K562 (cell line): Measurements from ENCODE around the gene GLIS1. TPM values are rescaled to one million over a fixed set of nuclear protein-coding genes. Genes with fewer than 3 reads are reported as not detected.

Experiments
- ATAC-seq: fragments of 200-7000 bp; cut with Tn5 transposase; 3 replicates; pipeline ENCODE4 v1.9.1; 2020; ENCODE audit warnings: moderate library complexity
- BruUV-seq: library from RNA; stranded (reverse); fragments of 400-500 nt; replicated peaks from 2 replicates; lab custom pipeline; 2021; lab: Mats Ljungman, UMichigan
- CTCF ChIA-PET: fragments of 300-600 bp; formaldehyde crosslinking; extraction: SDS; loops from one replicate; lab custom pipeline; 2021; ENCODE audit warnings: low intra/inter-chr PET ratio; lab: Yijun Ruan, JAX
- POLR2A ChIA-PET: fragments of 300-600, 350-650 bp; sonication (Branson Sonifier 250); formaldehyde crosslinking; extraction: SDS; loops from one replicate; lab custom pipeline; 2021; ENCODE audit warnings: antibody characterized with exemption, inconsistent platforms; lab: Yijun Ruan, JAX
- DNase-seq, 4 experiments: peaks; one replicate each; pipeline versions ENCODE4 v3.0.0 to v3.0.0-alpha.2; 2011 to 2018; ENCODE audit warnings: low spot score in 3 of 4, mixed read lengths in 3 of 4; ENCODE audit errors: extremely low read depth in 1 of 4
- FAIRE-seq: peaks from 2 replicates; lab custom pipeline; 2011; peaks lifted over from hg19 to GRCh38; lab: Jason Lieb, UNC
- H2AFZ ChIP-seq: 2 replicates; pipeline ENCODE4 v1.6.0; 2011; ENCODE audit warnings: low read depth, low read length, control low read depth, inconsistent platforms
- H3K27ac ChIP-seq: fragments of 200-600 bp; 3 replicates; pipeline ENCODE4 v1.8.0; 2011; ENCODE audit warnings: low read depth, mild to moderate bottlenecking, control low read depth, inconsistent platforms, low read length, moderate library complexity, mixed read lengths; ENCODE audit errors: extremely low read depth
- H3K27me3 ChIP-seq, 2 experiments: fragments of 300-600 bp in 1 of 2; 2 replicates in 1 of 2; 3 replicates in 1 of 2; pipeline versions ENCODE4 v1.6.0 to v1.8.0; 2011; ENCODE audit warnings: inconsistent platforms in 2 of 2, low read length in 2 of 2, mild to moderate bottlenecking in 1 of 2, mixed read lengths in 1 of 2, moderate library complexity in 1 of 2; ENCODE audit not compliant: control insufficient read depth in 2 of 2, insufficient read depth in 2 of 2
- H3K36me3 ChIP-seq: fragments of 300-600 bp; 3 replicates; pipeline ENCODE4 v1.8.0; 2011; ENCODE audit warnings: mild to moderate bottlenecking, low read length, inconsistent platforms; ENCODE audit not compliant: control insufficient read depth, insufficient read depth
- H3K4me1 ChIP-seq, 2 experiments: fragments of 200-600 bp in 1 of 2; replicated peaks in 1 of 2; 2 replicates in 1 of 2; 3 replicates in 1 of 2; pipeline versions ENCODE4 v1.5.1 to v1.8.0; 2011; ENCODE audit warnings: inconsistent platforms in 2 of 2, low read length in 2 of 2, mild to moderate bottlenecking in 1 of 2, mixed read lengths in 1 of 2, moderate library complexity in 1 of 2; ENCODE audit not compliant: control insufficient read depth in 2 of 2, insufficient read depth in 2 of 2
- H3K4me2 ChIP-seq: 2 replicates; pipeline ENCODE4 v1.6.1; 2011; ENCODE audit warnings: low read length, control low read depth, inconsistent platforms, mixed read lengths; ENCODE audit not compliant: insufficient read depth
- H3K4me3 ChIP-seq: fragments of 200-600 bp; sonication (generic), shearing (Covaris generic); 2 replicates; pipeline ENCODE4 v1.5.1; 2016; ENCODE audit warnings: control low read depth, inconsistent platforms
- H3K79me2 ChIP-seq: fragments of 200-600 bp; 3 replicates; pipeline ENCODE4 v1.8.0; 2011; ENCODE audit warnings: low read length, inconsistent platforms; ENCODE audit not compliant: control insufficient read depth, insufficient read depth
- H3K9ac ChIP-seq, 2 experiments: 2 replicates each; pipeline versions ENCODE4 v1.6.0 to v1.6.1; 2011; ENCODE audit warnings: low read depth in 2 of 2, low read length in 2 of 2, control low read depth in 1 of 2, inconsistent platforms in 1 of 2, mild to moderate bottlenecking in 1 of 2, mixed read lengths in 1 of 2; ENCODE audit not compliant: insufficient read depth in 1 of 2
- H3K9me1 ChIP-seq: one replicate; pipeline ENCODE4 v1.6.0; 2011; ENCODE audit warnings: inconsistent platforms, mild to moderate bottlenecking, low read length, moderate library complexity; ENCODE audit not compliant: control insufficient read depth, insufficient read depth
- H3K9me3 ChIP-seq: replicated peaks from 2 replicates; pipeline ENCODE4 v1.5.1; 2011; ENCODE audit warnings: low read depth, low read length, inconsistent platforms; ENCODE audit not compliant: control insufficient read depth, insufficient read depth
- H4K20me1 ChIP-seq: replicated peaks from 2 replicates; pipeline ENCODE4 v1.6.1; 2011; ENCODE audit warnings: low read length, inconsistent platforms, mixed read lengths; ENCODE audit not compliant: control insufficient read depth, insufficient read depth
- FOXA3 ChIP-seq, 2 experiments: fragments of 450-650 bp in 1 of 2; sonication (generic) in 1 of 2; formaldehyde crosslinking; IDR thresholded peaks in 1 of 2; conservative IDR thresholded peaks in 1 of 2; 2 replicates each; pipeline versions ENCODE4 v1.4.0 to v1.8.0; 2020 to 2022; ENCODE audit warnings: mild to moderate bottlenecking in 2 of 2, missing genetic modification reagents in 1 of 2
- HEY1 ChIP-seq: fragments of 250-450 bp; sonication (Bioruptor Pico); IDR thresholded peaks from 2 replicates; pipeline ENCODE4 v1.5.0; 2020; ENCODE audit warnings: mild to moderate bottlenecking, moderate library complexity, borderline replicate concordance
- POLR2AphosphoS2 ChIP-seq: IDR thresholded peaks from 2 replicates; pipeline ENCODE4 v1.6.1; 2012; ENCODE audit warnings: low read length, improper control_type of control experiment
- SAFB ChIP-seq: fragments of 200-400 bp; formaldehyde crosslinking; IDR thresholded peaks from 2 replicates; pipeline ENCODE4 v1.6.1; 2017; ENCODE audit warnings: low read depth, low read length, borderline replicate concordance
- SAFB2 ChIP-seq: fragments of 200-400 bp; formaldehyde crosslinking; IDR thresholded peaks from 2 replicates; pipeline ENCODE4 v1.6.1; 2018; ENCODE audit warnings: borderline replicate concordance, low read length, low read depth, moderate library complexity; ENCODE audit not compliant: severe bottlenecking
- SIX5 ChIP-seq, 2 experiments: IDR thresholded peaks; 2 replicates each; pipeline ENCODE4 v1.6.1; 2011; ENCODE audit warnings: low read length in 2 of 2, borderline replicate concordance in 1 of 2, low read depth in 1 of 2, mild to moderate bottlenecking in 1 of 2, moderate library complexity in 1 of 2; ENCODE audit not compliant: insufficient read depth in 1 of 2
- ZNF143 ChIP-seq: sonication (generic); formaldehyde crosslinking; IDR thresholded peaks from 2 replicates; pipeline ENCODE4 v1.9.0; 2022; ENCODE audit warnings: mild to moderate bottlenecking, missing genetic modification reagents
- ZNF165 ChIP-seq: fragments of 250-450 bp; sonication (Bioruptor Pico); IDR thresholded peaks from 2 replicates; pipeline ENCODE4 v1.4.0; 2020; ENCODE audit warnings: borderline replicate concordance
- ZNF3 ChIP-seq: fragments of 250-450 bp; sonication (Bioruptor Pico); IDR thresholded peaks from 2 replicates; pipeline ENCODE4 v1.5.0; 2021; ENCODE audit warnings: mild to moderate bottlenecking, moderate library complexity
- ZNF830 ChIP-seq: fragments of 250-450 bp; sonication (Bioruptor Pico); IDR thresholded peaks from 2 replicates; pipeline ENCODE4 v1.5.0; 2021; ENCODE audit warnings: mild to moderate bottlenecking
- WGBS: fragments of 100-300 bp; shearing (Covaris generic); methylation state at CpG from one replicate; pipeline ENCODE4 v1.1.6; 2016; ENCODE audit warnings: low coverage, mixed read lengths; ENCODE audit not compliant: insufficient coverage; ENCODE audit errors: missing lambda C conversion rate; 5-methylcytosine and 5-hydroxymethylcytosine counted together
- in situ Hi-C: fragments of 300-500 bp; cut with MboI; formaldehyde crosslinking; loops from 4 replicates; pipeline ENCODE4 v1.15.0; 2018; ENCODE audit warnings: inconsistent platforms, mixed read lengths
- intact Hi-C: fragments of 100-400 bp; cut with micrococcal nuclease; formaldehyde crosslinking; loops from 2 replicates; pipeline ENCODE4 v1.14.2; 2022
- polyA plus RNA-seq, 8 experiments: library from polyadenylated mRNA; depleted of rRNA in 4 of 8; stranded (reverse) in 5 of 8; unstranded in 3 of 8; fragments of >200 nt; fragmentation: Nextera tagmentation in 2 of 8; fragmentation: Illumina TruSeq in 1 of 8; extraction: Ambion mirVana in 2 of 8; extraction: Trizol in 1 of 8; gene quantifications; 2 replicates each; pipeline versions ENCODE4 v1.2.1 to v1.2.3, GENCODE V29; 2011 to 2014; ENCODE audit warnings: inconsistent platforms in 1 of 8, missing spikeins in 1 of 8
- total RNA-seq, 7 experiments: library from RNA; depleted of rRNA in 6 of 7; stranded (reverse); fragments of >200 nt in 6 of 7; fragmentation: Illumina TruSeq in 2 of 7; extraction: Trizol in 2 of 7; gene quantifications; 2 replicates each; pipeline versions ENCODE4 v1.2.1 to v1.2.3, GENCODE V29; 2011 to 2021; ENCODE audit warnings: low replicate concordance in 1 of 7
- TF ChIP-seq, protein P1 (sequence below): sonication (generic); formaldehyde crosslinking; IDR thresholded peaks from 2 replicates; pipeline ENCODE4 v1.8.0; 2023; ENCODE audit warnings: mild to moderate bottlenecking, missing genetic modification reagents
- TF ChIP-seq, protein P2 (sequence below): sonication (generic); formaldehyde crosslinking; IDR thresholded peaks from 2 replicates; pipeline ENCODE4 v1.8.0; 2022; ENCODE audit warnings: missing genetic modification reagents, mild to moderate bottlenecking, borderline replicate concordance
- TF ChIP-seq, protein P3 (sequence below): sonication (generic); formaldehyde crosslinking; IDR thresholded peaks from 2 replicates; pipeline ENCODE4 v1.8.1; 2023; ENCODE audit warnings: missing genetic modification reagents, mild to moderate bottlenecking, borderline replicate concordance

The GLIS1 gene
- total and polyA plus RNA-seq, 9 of the 15 experiments (the other 6 are each of a cell fraction or from before 2014, with no cell fraction given): not detected

DNA sequence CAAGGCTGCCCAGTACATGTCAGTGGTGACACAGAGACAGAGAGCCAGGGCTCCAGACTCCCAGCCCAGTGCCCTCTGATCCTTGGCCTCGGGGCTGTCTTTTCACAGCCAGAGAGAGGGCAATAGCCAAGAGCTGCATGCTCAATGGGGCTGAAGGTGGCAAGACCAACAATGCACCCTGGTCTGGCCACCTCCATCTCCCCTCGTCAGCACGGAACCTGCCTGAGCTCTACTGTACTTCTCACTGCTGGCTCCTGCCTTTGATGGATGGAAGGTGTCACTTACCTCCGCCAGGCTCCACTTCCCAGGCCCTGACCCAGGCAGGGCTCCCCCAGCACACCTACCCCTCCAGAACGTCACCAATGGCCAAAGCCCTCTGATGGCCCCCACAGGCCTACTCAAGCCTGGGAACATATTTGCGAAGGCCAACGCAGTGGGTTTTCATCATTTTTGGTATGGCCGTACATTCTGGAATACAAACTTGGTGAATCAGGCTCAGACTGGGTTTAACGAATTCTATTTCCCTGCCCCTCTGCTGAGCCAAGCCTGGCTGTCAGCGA lies 191.7 kb downstream of the GLIS1 start:
- H3K9me3 ChIP-seq: no peaks in the 10 kb centered on the region
- peaks cover 35 to 79% of the 10 kb centered on the region in 2 experiments for H3K27me3 ChIP-seq
- in situ Hi-C loops (no loop called here), intact Hi-C loops (no loop called here)
- H3K4me3 ChIP-seq: no peak overlapping the region
- no peak for DNase-seq
- no peak for FAIRE-seq
- H2AFZ ChIP-seq: no peak overlapping the region
- H4K20me1 ChIP-seq: peaks cover 3% of the 10 kb centered on the region
- no peaks in the 10 kb centered on the region for H3K4me1 ChIP-seq
- no peak for ATAC-seq
- H3K9me1 ChIP-seq: no peaks in the 10 kb centered on the region
- no peak overlapping the region for H3K4me2 ChIP-seq
- no peaks in the 10 kb centered on the region for H3K79me2 ChIP-seq
- no peak overlapping the region for H3K27ac ChIP-seq
- H3K36me3 ChIP-seq: no peaks in the 10 kb centered on the region
- BruUV-seq: no TSS peak
- H3K9ac ChIP-seq: no peak overlapping the region
- WGBS: 2% methylated on average over 10 of the region's 10 CpGs
- POLR2A ChIA-PET: interaction anchor here (0.6 kb wide), 1 partner anchor 653 kb away, joined by 3 read pairs; the partner anchor contains the start of gene MRPL37
- CTCF ChIA-PET: no interaction called here
- TF ChIP-seq ZNF143 (CRISPR knock-in tag): no peak
- TF ChIP-seq SIX5 (IDR thresholded peaks at IDR 0.05; ENCODE audit: borderline replicate concordance in 1 of 2, insufficient read depth in 1 of 2, low read depth in 1 of 2, low read length in 2 of 2): no peak
- no peak for TF ChIP-seq FOXA3 (CRISPR knock-in tag; conservative IDR thresholded peaks at IDR 0.05 in 1 of 2, IDR thresholded peaks at IDR 0.05 in 1 of 2)
- TF ChIP-seq, protein P1, sequence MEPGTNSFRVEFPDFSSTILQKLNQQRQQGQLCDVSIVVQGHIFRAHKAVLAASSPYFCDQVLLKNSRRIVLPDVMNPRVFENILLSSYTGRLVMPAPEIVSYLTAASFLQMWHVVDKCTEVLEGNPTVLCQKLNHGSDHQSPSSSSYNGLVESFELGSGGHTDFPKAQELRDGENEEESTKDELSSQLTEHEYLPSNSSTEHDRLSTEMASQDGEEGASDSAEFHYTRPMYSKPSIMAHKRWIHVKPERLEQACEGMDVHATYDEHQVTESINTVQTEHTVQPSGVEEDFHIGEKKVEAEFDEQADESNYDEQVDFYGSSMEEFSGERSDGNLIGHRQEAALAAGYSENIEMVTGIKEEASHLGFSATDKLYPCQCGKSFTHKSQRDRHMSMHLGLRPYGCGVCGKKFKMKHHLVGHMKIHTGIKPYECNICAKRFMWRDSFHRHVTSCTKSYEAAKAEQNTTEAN (CRISPR knock-in tag): no peak
- TF ChIP-seq, protein P2, sequence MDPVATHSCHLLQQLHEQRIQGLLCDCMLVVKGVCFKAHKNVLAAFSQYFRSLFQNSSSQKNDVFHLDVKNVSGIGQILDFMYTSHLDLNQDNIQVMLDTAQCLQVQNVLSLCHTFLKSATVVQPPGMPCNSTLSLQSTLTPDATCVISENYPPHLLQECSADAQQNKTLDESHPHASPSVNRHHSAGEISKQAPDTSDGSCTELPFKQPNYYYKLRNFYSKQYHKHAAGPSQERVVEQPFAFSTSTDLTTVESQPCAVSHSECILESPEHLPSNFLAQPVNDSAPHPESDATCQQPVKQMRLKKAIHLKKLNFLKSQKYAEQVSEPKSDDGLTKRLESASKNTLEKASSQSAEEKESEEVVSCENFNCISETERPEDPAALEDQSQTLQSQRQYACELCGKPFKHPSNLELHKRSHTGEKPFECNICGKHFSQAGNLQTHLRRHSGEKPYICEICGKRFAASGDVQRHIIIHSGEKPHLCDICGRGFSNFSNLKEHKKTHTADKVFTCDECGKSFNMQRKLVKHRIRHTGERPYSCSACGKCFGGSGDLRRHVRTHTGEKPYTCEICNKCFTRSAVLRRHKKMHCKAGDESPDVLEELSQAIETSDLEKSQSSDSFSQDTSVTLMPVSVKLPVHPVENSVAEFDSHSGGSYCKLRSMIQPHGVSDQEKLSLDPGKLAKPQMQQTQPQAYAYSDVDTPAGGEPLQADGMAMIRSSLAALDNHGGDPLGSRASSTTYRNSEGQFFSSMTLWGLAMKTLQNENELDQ (CRISPR knock-in tag): no peak
- no peak for TF ChIP-seq POLR2AphosphoS2
- TF ChIP-seq, protein P3, sequence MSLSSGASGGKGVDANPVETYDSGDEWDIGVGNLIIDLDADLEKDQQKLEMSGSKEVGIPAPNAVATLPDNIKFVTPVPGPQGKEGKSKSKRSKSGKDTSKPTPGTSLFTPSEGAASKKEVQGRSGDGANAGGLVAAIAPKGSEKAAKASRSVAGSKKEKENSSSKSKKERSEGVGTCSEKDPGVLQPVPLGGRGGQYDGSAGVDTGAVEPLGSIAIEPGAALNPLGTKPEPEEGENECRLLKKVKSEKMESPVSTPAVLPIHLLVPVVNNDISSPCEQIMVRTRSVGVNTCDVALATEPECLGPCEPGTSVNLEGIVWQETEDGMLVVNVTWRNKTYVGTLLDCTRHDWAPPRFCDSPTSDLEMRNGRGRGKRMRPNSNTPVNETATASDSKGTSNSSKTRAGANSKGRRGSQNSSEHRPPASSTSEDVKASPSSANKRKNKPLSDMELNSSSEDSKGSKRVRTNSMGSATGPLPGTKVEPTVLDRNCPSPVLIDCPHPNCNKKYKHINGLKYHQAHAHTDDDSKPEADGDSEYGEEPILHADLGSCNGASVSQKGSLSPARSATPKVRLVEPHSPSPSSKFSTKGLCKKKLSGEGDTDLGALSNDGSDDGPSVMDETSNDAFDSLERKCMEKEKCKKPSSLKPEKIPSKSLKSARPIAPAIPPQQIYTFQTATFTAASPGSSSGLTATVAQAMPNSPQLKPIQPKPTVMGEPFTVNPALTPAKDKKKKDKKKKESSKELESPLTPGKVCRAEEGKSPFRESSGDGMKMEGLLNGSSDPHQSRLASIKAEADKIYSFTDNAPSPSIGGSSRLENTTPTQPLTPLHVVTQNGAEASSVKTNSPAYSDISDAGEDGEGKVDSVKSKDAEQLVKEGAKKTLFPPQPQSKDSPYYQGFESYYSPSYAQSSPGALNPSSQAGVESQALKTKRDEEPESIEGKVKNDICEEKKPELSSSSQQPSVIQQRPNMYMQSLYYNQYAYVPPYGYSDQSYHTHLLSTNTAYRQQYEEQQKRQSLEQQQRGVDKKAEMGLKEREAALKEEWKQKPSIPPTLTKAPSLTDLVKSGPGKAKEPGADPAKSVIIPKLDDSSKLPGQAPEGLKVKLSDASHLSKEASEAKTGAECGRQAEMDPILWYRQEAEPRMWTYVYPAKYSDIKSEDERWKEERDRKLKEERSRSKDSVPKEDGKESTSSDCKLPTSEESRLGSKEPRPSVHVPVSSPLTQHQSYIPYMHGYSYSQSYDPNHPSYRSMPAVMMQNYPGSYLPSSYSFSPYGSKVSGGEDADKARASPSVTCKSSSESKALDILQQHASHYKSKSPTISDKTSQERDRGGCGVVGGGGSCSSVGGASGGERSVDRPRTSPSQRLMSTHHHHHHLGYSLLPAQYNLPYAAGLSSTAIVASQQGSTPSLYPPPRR (CRISPR knock-in tag): no peak
- no peak for TF ChIP-seq SAFB2
- no peak for TF ChIP-seq HEY1 (CRISPR knock-in tag)
- no peak for TF ChIP-seq ZNF3 (CRISPR knock-in tag)
- TF ChIP-seq ZNF830 (CRISPR knock-in tag): no peak
- no peak for TF ChIP-seq ZNF165 (CRISPR knock-in tag)
- TF ChIP-seq SAFB: no peak
